ENCODE measurements around the gene DCK. TPM values are rescaled to one million over a fixed set of nuclear protein-coding genes. Genes with fewer than 3 reads are reported as not detected.

The DCK gene
- total and polyA plus RNA-seq, 9 of the 15 experiments (the other 6 are each of a cell fraction or from before 2014, with no cell fraction given) = 11.3 to 25.8 (median 19.6) TPM

- Histone ChIP-seq H3K27ac (ENCODE audit: extremely low read depth, low read depth, low read length) (no peak overlapping the region), H3K9ac (ENCODE audit: insufficient read depth in 1 of 2, low read depth in 2 of 2, low read length in 2 of 2) (no peak overlapping the region), H3K4me2 (ENCODE audit: insufficient read depth, low read length) (no peak overlapping the region), H3K27me3 (ENCODE audit: control insufficient read depth in 2 of 2, insufficient read depth in 2 of 2, low read length in 2 of 2) (no peaks in the 10 kb centered on the region), H3K79me2 (ENCODE audit: control insufficient read depth, insufficient read depth, low read length) (peaks cover 98% of the 10 kb centered on the region), H3K4me1 (replicated peaks in 1 of 2; ENCODE audit: control insufficient read depth in 2 of 2, insufficient read depth in 2 of 2, low read length in 2 of 2) (peaks cover 0 to 3% of the 10 kb centered on the region in 2 experiments; a peak in 2 of 5 replicates), H2AFZ (ENCODE audit: low read depth, low read length) (no peak overlapping the region), H3K9me1 (ENCODE audit: control insufficient read depth, insufficient read depth, low read length) (no peaks in the 10 kb centered on the region), H4K20me1 (replicated peaks; ENCODE audit: control insufficient read depth, insufficient read depth, low read length) (peaks cover 9% of the 10 kb centered on the region; the same call in 1 of the 2 replicates), H3K4me3 (no peak overlapping the region), H3K36me3 (ENCODE audit: control insufficient read depth, insufficient read depth, low read length) (peaks cover 13% of the 10 kb centered on the region; the same call in 2 of the 3 replicates), H3K9me3 (replicated peaks; ENCODE audit: control insufficient read depth, insufficient read depth, low read depth, low read length) (no peaks in the 10 kb centered on the region)
- DNase-seq (ENCODE audit: extremely low read depth in 1 of 4, low spot score in 3 of 4) (no peak), FAIRE-seq (peak; percentile 66), ATAC-seq (no peak; the same call in 1 of the 3 replicates)
- 42% methylated on average over 3 of the region's 3 CpGs for WGBS (ENCODE audit: insufficient coverage, low coverage, missing lambda C conversion rate)
- in situ Hi-C loops (cut with MboI) (no loop called here), intact Hi-C loops (cut with micrococcal nuclease) (no loop called here)
- CTCF ChIA-PET (ENCODE audit: low intra/inter-chr PET ratio) = no interaction called here
- no TSS peak for BruUV-seq (replicated peaks)
- no peak for TF ChIP-seq CAMTA2 (CRISPR knock-in tag; conservative IDR thresholded peaks at IDR 0.05)
- TF ChIP-seq, protein P1, sequence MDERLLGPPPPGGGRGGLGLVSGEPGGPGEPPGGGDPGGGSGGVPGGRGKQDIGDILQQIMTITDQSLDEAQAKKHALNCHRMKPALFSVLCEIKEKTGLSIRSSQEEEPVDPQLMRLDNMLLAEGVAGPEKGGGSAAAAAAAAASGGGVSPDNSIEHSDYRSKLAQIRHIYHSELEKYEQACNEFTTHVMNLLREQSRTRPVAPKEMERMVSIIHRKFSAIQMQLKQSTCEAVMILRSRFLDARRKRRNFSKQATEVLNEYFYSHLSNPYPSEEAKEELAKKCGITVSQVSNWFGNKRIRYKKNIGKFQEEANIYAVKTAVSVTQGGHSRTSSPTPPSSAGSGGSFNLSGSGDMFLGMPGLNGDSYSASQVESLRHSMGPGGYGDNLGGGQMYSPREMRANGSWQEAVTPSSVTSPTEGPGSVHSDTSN (CRISPR knock-in tag; IDR thresholded peaks at IDR 0.05; ENCODE audit: low read depth) = no peak
- TF ChIP-seq, protein P1 (tag; conservative IDR thresholded peaks at IDR 0.05; ENCODE audit: low read depth) = no peak
- no peak for TF ChIP-seq ZNF121 (CRISPR knock-in tag; conservative IDR thresholded peaks at IDR 0.05)
- no peak for TF ChIP-seq BCL6 (CRISPR knock-in tag; IDR thresholded peaks at IDR 0.05)
- no peak for TF ChIP-seq BHLHE40 (IDR thresholded peaks at IDR 0.05; ENCODE audit: low read length)
- TF ChIP-seq, protein P2, sequence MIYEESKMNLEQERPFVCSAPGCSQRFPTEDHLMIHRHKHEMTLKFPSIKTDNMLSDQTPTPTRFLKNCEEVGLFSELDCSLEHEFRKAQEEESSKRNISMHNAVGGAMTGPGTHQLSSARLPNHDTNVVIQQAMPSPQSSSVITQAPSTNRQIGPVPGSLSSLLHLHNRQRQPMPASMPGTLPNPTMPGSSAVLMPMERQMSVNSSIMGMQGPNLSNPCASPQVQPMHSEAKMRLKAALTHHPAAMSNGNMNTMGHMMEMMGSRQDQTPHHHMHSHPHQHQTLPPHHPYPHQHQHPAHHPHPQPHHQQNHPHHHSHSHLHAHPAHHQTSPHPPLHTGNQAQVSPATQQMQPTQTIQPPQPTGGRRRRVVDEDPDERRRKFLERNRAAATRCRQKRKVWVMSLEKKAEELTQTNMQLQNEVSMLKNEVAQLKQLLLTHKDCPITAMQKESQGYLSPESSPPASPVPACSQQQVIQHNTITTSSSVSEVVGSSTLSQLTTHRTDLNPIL (CRISPR knock-in tag; IDR thresholded peaks at IDR 0.05) = no peak
- POLR2A ChIA-PET = interaction anchor here (0.9 to 1.0 kb wide), 2 partner anchors 8 to 13 kb away, joined by 3 to 5 read pairs; no protein-coding TSS in a partner anchor
These were observed 48.4 kb upstream of the DCK start for GRCh38 chr4:70945046-70945445.
